SK-N-SH (cell line): ENCODE data around the gene NT5C1A. TPM values are rescaled to one million over a fixed set of nuclear protein-coding genes. Genes with fewer than 3 reads are reported as not detected.

Experiments
- CTCF ChIA-PET: fragments of 300-600, 350-600 bp; formaldehyde crosslinking; extraction: SDS; loops from one replicate; lab custom pipeline; 2021; lab: Yijun Ruan, JAX
- POLR2A ChIA-PET: fragments of 350-600 bp; sonication (Branson Sonifier 250); formaldehyde crosslinking; extraction: SDS; loops from one replicate; lab custom pipeline; 2020; ENCODE audit warnings: antibody characterized with exemption, inconsistent platforms; lab: Yijun Ruan, JAX
- DNase-seq: peaks from one replicate; pipeline ENCODE4 v3.0.0; 2012
- H2AFZ ChIP-seq: fragments of 200-600 bp; sonication (generic); 2 replicates; pipeline ENCODE4 v1.8.1; 2016; ENCODE audit warnings: antibody characterized with exemption, mild to moderate bottlenecking, low read depth
- H3F3A ChIP-seq: fragments of 200-600 bp; sonication (generic); replicated peaks from 2 replicates; pipeline ENCODE3; 2016; ENCODE audit warnings: antibody characterized with exemption, mild to moderate bottlenecking; ENCODE audit not compliant: insufficient read depth
- H3K27ac ChIP-seq, 2 experiments: fragments of 200-500 bp in 1 of 2; fragments of 200-600 bp in 1 of 2; sonication (Bioruptor generic) in 1 of 2; sonication (generic), shearing (Covaris generic) in 1 of 2; 2 replicates each; pipeline versions ENCODE4 v1.5.1 to v1.6.1; 2014 to 2016; ENCODE audit warnings: low read depth in 2 of 2, inconsistent platforms in 1 of 2, low read length in 1 of 2, mild to moderate bottlenecking in 1 of 2, mixed read lengths in 1 of 2
- H3K27me3 ChIP-seq: fragments of 200-600 bp; sonication (generic), shearing (Covaris generic); 2 replicates; pipeline ENCODE4 v1.6.1; 2016; ENCODE audit warnings: mixed run types; ENCODE audit not compliant: insufficient read depth
- H3K36me3 ChIP-seq, 2 experiments: fragments of 200-500 bp in 1 of 2; fragments of 200-600 bp in 1 of 2; sonication (Bioruptor generic) in 1 of 2; sonication (generic) in 1 of 2; replicated peaks in 1 of 2; 2 replicates each; pipeline versions ENCODE3 to v1.5.1; 2014 to 2016; ENCODE audit warnings: low read length in 1 of 2, mild to moderate bottlenecking in 1 of 2; ENCODE audit not compliant: insufficient read depth in 2 of 2, control insufficient read depth in 1 of 2
- H3K4me1 ChIP-seq, 2 experiments: fragments of 200-500 bp in 1 of 2; fragments of 200-600 bp in 1 of 2; sonication (Bioruptor generic) in 1 of 2; sonication (generic), shearing (Covaris generic) in 1 of 2; 2 replicates each; pipeline versions ENCODE4 v1.5.1 to v1.6.1; 2014 to 2016; ENCODE audit warnings: low read depth in 1 of 2, low read length in 1 of 2, mixed run types in 1 of 2; ENCODE audit not compliant: insufficient read depth in 2 of 2, control insufficient read depth in 1 of 2
- H3K4me2 ChIP-seq: fragments of 200-600 bp; sonication (generic), shearing (Covaris generic); 2 replicates; pipeline ENCODE4 v1.6.1; 2017; ENCODE audit warnings: mixed run types
- H3K4me3 ChIP-seq, 2 experiments: fragments of 200-500 bp in 1 of 2; fragments of 200-600 bp in 1 of 2; sonication (Bioruptor generic) in 1 of 2; sonication (generic), shearing (Covaris generic) in 1 of 2; 2 replicates each; pipeline versions ENCODE4 v1.5.1 to v1.8.1; 2014 to 2016; ENCODE audit warnings: low read depth in 2 of 2, inconsistent platforms in 1 of 2, low read length in 1 of 2, mild to moderate bottlenecking in 1 of 2, mixed read lengths in 1 of 2, moderate library complexity in 1 of 2
- H3K79me2 ChIP-seq: fragments of 200-600 bp; sonication (generic); 2 replicates; pipeline ENCODE4 v1.8.1; 2017; ENCODE audit warnings: mild to moderate bottlenecking; ENCODE audit not compliant: insufficient read depth
- H3K9ac ChIP-seq: fragments of 200-600 bp; sonication (generic); 2 replicates; pipeline ENCODE4 v1.6.1; 2017; ENCODE audit warnings: mixed run types
- H3K9me2 ChIP-seq: fragments of 200-600 bp; sonication (generic); 2 replicates; pipeline ENCODE4 v1.6.1; 2017; ENCODE audit warnings: mixed run types
- H3K9me3 ChIP-seq: fragments of 200-600 bp; sonication (generic); 2 replicates; pipeline ENCODE4 v1.6.1; 2017; ENCODE audit warnings: mixed run types, mild to moderate bottlenecking, moderate library complexity
- H4K20me1 ChIP-seq: fragments of 200-600 bp; sonication (generic); 2 replicates; pipeline ENCODE4 v1.6.1; 2017; ENCODE audit warnings: mild to moderate bottlenecking, mixed run types; ENCODE audit not compliant: insufficient read depth
- CHD2 ChIP-seq: fragments of 150-350 bp; IDR thresholded peaks from 2 replicates; pipeline ENCODE4 v1.6.1; 2018; ENCODE audit warnings: low read length; ENCODE audit not compliant: partially characterized antibody
- CTCF ChIP-seq: fragments of 200-600 bp; sonication (generic); IDR thresholded peaks from 2 replicates; pipeline ENCODE4 v1.6.1; 2017; ENCODE audit warnings: antibody characterized with exemption, mild to moderate bottlenecking, moderate library complexity
- ELF1 ChIP-seq: IDR thresholded peaks from 2 replicates; pipeline ENCODE4 v1.4.0; 2012
- EP300 ChIP-seq, 2 experiments: IDR thresholded peaks; 2 replicates each; pipeline versions ENCODE4 v1.4.0 to v1.6.1; 2012; ENCODE audit warnings: borderline replicate concordance in 1 of 2, low read depth in 1 of 2, low read length in 1 of 2
- EZH2phosphoT487 ChIP-seq: fragments of 200-600 bp; sonication (generic); IDR thresholded peaks from 2 replicates; pipeline ENCODE4 v1.6.1; 2017; ENCODE audit warnings: low read depth, mixed run types, mild to moderate bottlenecking, antibody characterized with exemption, moderate library complexity, borderline replicate concordance
- FOXJ3 ChIP-seq: sonication (generic); formaldehyde crosslinking; IDR thresholded peaks from 2 replicates; pipeline ENCODE4 v1.5.1; 2020; ENCODE audit warnings: mild to moderate bottlenecking, missing genetic modification reagents
- GATA2 ChIP-seq: sonication (generic); formaldehyde crosslinking; IDR thresholded peaks from 2 replicates; pipeline ENCODE4 v1.5.0; 2020; ENCODE audit warnings: mild to moderate bottlenecking, missing genetic modification reagents
- JUND ChIP-seq: IDR thresholded peaks from 2 replicates; pipeline ENCODE4 v1.4.0; 2012
- MEF2A ChIP-seq: IDR thresholded peaks from 2 replicates; pipeline ENCODE4 v1.4.0; 2012; ENCODE audit warnings: low read depth, borderline replicate concordance
- NFIC ChIP-seq: IDR thresholded peaks from 2 replicates; pipeline ENCODE4 v1.4.0; 2012; ENCODE audit warnings: borderline replicate concordance
- NRF1 ChIP-seq: IDR thresholded peaks from 2 replicates; pipeline ENCODE4 v1.6.1; 2012; ENCODE audit warnings: low read depth, mild to moderate bottlenecking, low read length
- PBX3 ChIP-seq: IDR thresholded peaks from 2 replicates; pipeline ENCODE4; 2012
- RAD21 ChIP-seq: IDR thresholded peaks from 2 replicates; pipeline ENCODE4 v1.6.1; 2012; ENCODE audit warnings: mild to moderate bottlenecking, low read length
- REST ChIP-seq: IDR thresholded peaks from 2 replicates; pipeline ENCODE4 v1.6.1; 2012; ENCODE audit warnings: mild to moderate bottlenecking, low read depth, low read length, moderate library complexity
- RXRA ChIP-seq: IDR thresholded peaks from 2 replicates; pipeline ENCODE4 v1.4.0; 2012; ENCODE audit warnings: low read depth, mild to moderate bottlenecking, borderline replicate concordance
- SMC3 ChIP-seq: IDR thresholded peaks from 2 replicates; pipeline ENCODE4 v1.6.1; 2012; ENCODE audit warnings: low read depth, low read length, improper control_type of control experiment
- TCF12 ChIP-seq: IDR thresholded peaks from 2 replicates; pipeline ENCODE4 v1.4.0; 2012
- USF2 ChIP-seq: fragments of 150-350 bp; IDR thresholded peaks from 2 replicates; pipeline ENCODE4 v1.6.1; 2017; ENCODE audit warnings: antibody characterized with exemption, low read length, low read depth, borderline replicate concordance
- YY1 ChIP-seq: IDR thresholded peaks from 2 replicates; pipeline ENCODE4 v1.4.0; 2012; ENCODE audit warnings: low read depth, mild to moderate bottlenecking
- ZBTB33 ChIP-seq: IDR thresholded peaks from 2 replicates; pipeline ENCODE4 v1.4.0; 2012; ENCODE audit warnings: low read depth, borderline replicate concordance
- WGBS: methylation state at CpG from one replicate; pipeline ENCODE4 v1.1.6; 2017; ENCODE audit warnings: low lambda C conversion rate; 5-methylcytosine and 5-hydroxymethylcytosine counted together
- polyA plus RNA-seq, 3 experiments: library from polyadenylated mRNA; depleted of rRNA; stranded (reverse); fragments of >200 nt; gene quantifications; 2 replicates each; pipeline ENCODE4 v1.2.3, GENCODE V29; 2012

NT5C1A gene
- polyA plus RNA-seq, 1 of the 3 experiments (the other 2 are of a cell fraction) = 0.12 TPM

- H3K4me2 ChIP-seq = no peak overlapping the region
- CTCF ChIA-PET = interaction anchor here (1.0 to 1.9 kb wide), 4 partner anchors 9 to 43 kb away, joined by 3 to 8 read pairs (median 5); no protein-coding TSS in a partner anchor
- POLR2A ChIA-PET = no interaction called here
- H3F3A ChIP-seq = no peaks in the 10 kb centered on the region
- WGBS = 81% methylated on average over 8 of the region's 8 CpGs
- no peaks in the 10 kb centered on the region for H3K36me3 ChIP-seq
- H3K9ac ChIP-seq = no peak overlapping the region
- no peaks in the 10 kb centered on the region for H3K79me2 ChIP-seq
- H3K4me3 ChIP-seq = no peak overlapping the region
- no peaks in the 10 kb centered on the region; a peak in 1 of 4 replicates for H3K4me1 ChIP-seq
- no peak overlapping the region for H3K27ac ChIP-seq
- H3K9me3 ChIP-seq = no peaks in the 10 kb centered on the region
- TF ChIP-seq PBX3 = no peak
- TF ChIP-seq RXRA = no peak
- TF ChIP-seq RAD21 = no peak
- no peak for TF ChIP-seq MEF2A
- no peak for TF ChIP-seq FOXJ3
- no peak for TF ChIP-seq CHD2
- TF ChIP-seq GATA2 (CRISPR knock-in tag) = no peak
- TF ChIP-seq SMC3 = no peak
- TF ChIP-seq USF2 = no peak
- TF ChIP-seq TCF12 = no peak
- TF ChIP-seq JUND = no peak
- no peak for TF ChIP-seq REST
- no peak for TF ChIP-seq EZH2phosphoT487
- no peak for TF ChIP-seq ZBTB33
- TF ChIP-seq NFIC = no peak
- TF ChIP-seq NRF1 = no peak
- no peak for TF ChIP-seq EP300 (IDR thresholded peaks at IDR 0.05; ENCODE audit: borderline replicate concordance in 1 of 2, low read depth in 1 of 2, low read length in 1 of 2)
- no peak for TF ChIP-seq CTCF
- TF ChIP-seq YY1 = no peak
- no peak for TF ChIP-seq ELF1
- H3K9me2 ChIP-seq = no peaks in the 10 kb centered on the region
- no peaks in the 10 kb centered on the region for H3K27me3 ChIP-seq
- H2AFZ ChIP-seq = no peak overlapping the region
- DNase-seq = no peak
- no peaks in the 10 kb centered on the region for H4K20me1 ChIP-seq
Measured at GRCh38 chr1:39615086-39615673, 56.7 kb downstream of the NT5C1A start.
